ENCODE data around the gene IL34.

Gene IL34

GRCh38 chr16:70658921-70659320, 12.6 kb downstream of the IL34 start:
- no peak for DNase-seq (ENCODE audit: low spot score)
- in situ Hi-C loops (cut with MboI; ENCODE audit: low sequenced_read_pairs, unreplicated experiment): no loop called here
- TF ChIP-seq CTCF (IDR thresholded peaks at IDR 0.05; ENCODE audit: borderline replicate concordance, control extremely low read depth, extremely low read depth, insufficient read depth, missing control alignments): no peak

- TF ChIP-seq CTCF (IDR thresholded peaks at IDR 0.05; ENCODE audit: borderline replicate concordance, control extremely low read depth, extremely low read depth, insufficient read depth, missing control alignments): no peak
- DNase-seq (ENCODE audit: low spot score): no peak
- in situ Hi-C loops (cut with MboI; ENCODE audit: low sequenced_read_pairs, unreplicated experiment): no loop called here
Observed at GRCh38 chr16:70659546-70659945, 13.2 kb downstream of the IL34 start.

- no peak for DNase-seq (ENCODE audit: low spot score)
- no peak for TF ChIP-seq CTCF (IDR thresholded peaks at IDR 0.05; ENCODE audit: borderline replicate concordance, control extremely low read depth, extremely low read depth, insufficient read depth, missing control alignments)
- in situ Hi-C loops (cut with MboI; ENCODE audit: low sequenced_read_pairs, unreplicated experiment): no loop called here
Observed at GRCh38 chr16:70659953-70660671, 13.8 kb downstream of the IL34 start.

GRCh38 chr16:70660672-70661350, 14.5 kb downstream of the IL34 start:
- peak; percentile 17 for DNase-seq (ENCODE audit: low spot score)
- in situ Hi-C loops (cut with MboI; ENCODE audit: low sequenced_read_pairs, unreplicated experiment): no loop called here
- no peak for TF ChIP-seq CTCF (IDR thresholded peaks at IDR 0.05; ENCODE audit: borderline replicate concordance, control extremely low read depth, extremely low read depth, insufficient read depth, missing control alignments)

GRCh38 chr16:70661534-70661917, 15.2 kb downstream of the IL34 start:
- no peak for TF ChIP-seq CTCF (IDR thresholded peaks at IDR 0.05; ENCODE audit: borderline replicate concordance, control extremely low read depth, extremely low read depth, insufficient read depth, missing control alignments)
- in situ Hi-C loops (cut with MboI; ENCODE audit: low sequenced_read_pairs, unreplicated experiment): no loop called here
- DNase-seq (ENCODE audit: low spot score): peak; percentile 13

- DNase-seq (ENCODE audit: low spot score): peak; percentile 32
- TF ChIP-seq CTCF (IDR thresholded peaks at IDR 0.05; ENCODE audit: borderline replicate concordance, control extremely low read depth, extremely low read depth, insufficient read depth, missing control alignments): no peak
- in situ Hi-C loops (cut with MboI; ENCODE audit: low sequenced_read_pairs, unreplicated experiment): no loop called here
Observed at GRCh38 chr16:70661918-70662641, 15.7 kb downstream of the IL34 start.

All from GM13976 (cell line).